Endothelial cell of umbilical vein (primary cell): ENCODE data around the gene ZBTB22. TPM values are rescaled to one million over a fixed set of nuclear protein-coding genes. Genes with fewer than 3 reads are reported as not detected.

Source experiments
- BruUV-seq: library from RNA; stranded (reverse); fragments of 400-500 nt; replicated peaks from 2 replicates; lab custom pipeline; 2021; lab: Mats Ljungman, UMichigan
- CTCF ChIA-PET: fragments of 300-600, 350-600 bp; sonication (Branson Sonifier 250); formaldehyde crosslinking; loops from one replicate; lab custom pipeline; 2021; ENCODE audit warnings: antibody characterized with exemption, inconsistent platforms; lab: Charles Lee
- POLR2A ChIA-PET: fragments of 300-600, 350-600 bp; sonication (Branson Sonifier 250); formaldehyde crosslinking; loops from one replicate; lab custom pipeline; 2021; ENCODE audit warnings: antibody characterized with exemption, inconsistent platforms; lab: Charles Lee
- DNase-seq: peaks from one replicate; pipeline ENCODE4 v3.0.0-alpha.2; 2011; ENCODE audit warnings: low read depth, low spot score
- FAIRE-seq: peaks from 2 replicates; lab custom pipeline; 2011; peaks lifted over from hg19 to GRCh38; lab: Jason Lieb, UNC
- H2AFZ ChIP-seq: 2 replicates; pipeline ENCODE4 v1.6.0; 2012; ENCODE audit warnings: low read depth, low read length, control low read depth, inconsistent platforms
- H3K27ac ChIP-seq: 2 replicates; pipeline ENCODE4 v1.5.1; 2011; ENCODE audit warnings: low read depth, mild to moderate bottlenecking, control low read depth, low read length, moderate library complexity; ENCODE audit not compliant: insufficient read depth
- H3K27me3 ChIP-seq, 2 experiments: 2 replicates each; pipeline versions ENCODE4 v1.6.0 to v1.6.1; 2011; ENCODE audit warnings: low read length in 2 of 2, mixed read lengths in 1 of 2; ENCODE audit not compliant: control insufficient read depth in 2 of 2, insufficient read depth in 2 of 2
- H3K36me3 ChIP-seq, 2 experiments: 2 replicates in 1 of 2; 3 replicates in 1 of 2; pipeline ENCODE4 v1.5.1; 2011; ENCODE audit warnings: low read length in 2 of 2, mild to moderate bottlenecking in 1 of 2, moderate library complexity in 1 of 2; ENCODE audit not compliant: control insufficient read depth in 2 of 2, insufficient read depth in 2 of 2; ENCODE audit errors: extremely low read depth in 1 of 2
- H3K4me1 ChIP-seq: 3 replicates; pipeline ENCODE4 v1.5.1; 2011; ENCODE audit warnings: mild to moderate bottlenecking, low read length; ENCODE audit not compliant: control insufficient read depth, insufficient read depth; ENCODE audit errors: extremely low read depth
- H3K4me2 ChIP-seq: 2 replicates; pipeline ENCODE4 v1.6.1; 2011; ENCODE audit warnings: low read length, control low read depth, mixed read lengths; ENCODE audit not compliant: insufficient read depth
- H3K4me3 ChIP-seq, 3 experiments: fragments of 200-600 bp in 1 of 3; sonication (generic), shearing (Covaris generic) in 1 of 3; replicated peaks in 1 of 3; 2 replicates each; pipeline ENCODE4 v1.5.1; 2011 to 2016; ENCODE audit warnings: control low read depth in 3 of 3, low read length in 3 of 3, mild to moderate bottlenecking in 2 of 3, inconsistent platforms in 1 of 3, low read depth in 1 of 3, moderate library complexity in 1 of 3; ENCODE audit not compliant: insufficient read depth in 1 of 3
- H3K79me2 ChIP-seq: 2 replicates; pipeline ENCODE4 v1.6.0; 2012; ENCODE audit warnings: low read length, inconsistent platforms; ENCODE audit not compliant: control insufficient read depth, insufficient read depth
- H3K9ac ChIP-seq: replicated peaks from 2 replicates; pipeline ENCODE3; 2011; ENCODE audit warnings: low read length, control low read depth; ENCODE audit not compliant: insufficient read depth; ENCODE audit errors: extremely low read depth
- H3K9me1 ChIP-seq: replicated peaks from 3 replicates; pipeline ENCODE4 v1.6.0; 2011; ENCODE audit warnings: mild to moderate bottlenecking, low read length; ENCODE audit not compliant: control insufficient read depth, insufficient read depth; ENCODE audit errors: extremely low read depth
- H3K9me3 ChIP-seq: replicated peaks from 2 replicates; pipeline ENCODE4 v1.5.1; 2012; ENCODE audit warnings: low read length, inconsistent platforms; ENCODE audit not compliant: control insufficient read depth, insufficient read depth
- H4K20me1 ChIP-seq: replicated peaks from 2 replicates; pipeline ENCODE3; 2011; ENCODE audit warnings: mild to moderate bottlenecking, low read length; ENCODE audit not compliant: control insufficient read depth, insufficient read depth; ENCODE audit errors: extremely low read depth
- CTCF ChIP-seq, 2 donors: IDR thresholded peaks; 1 replicate in 1 of 2; 2 replicates in 1 of 2; pipeline ENCODE4 v1.5.1; 2011; ENCODE audit warnings: low read length in 2 of 2, mild to moderate bottlenecking in 2 of 2, moderate library complexity in 2 of 2, control low read depth in 1 of 2, inconsistent platforms in 1 of 2, low read depth in 1 of 2; ENCODE audit not compliant: insufficient read depth in 1 of 2; ENCODE audit errors: extremely low read depth in 1 of 2
- EZH2 ChIP-seq: IDR thresholded peaks from 2 replicates; pipeline ENCODE4 v1.6.1; 2012; ENCODE audit warnings: borderline replicate concordance, low read depth, mild to moderate bottlenecking, moderate library complexity, low read length, inconsistent platforms; ENCODE audit not compliant: severe bottlenecking
- FOS ChIP-seq: IDR thresholded peaks from 2 replicates; pipeline ENCODE4 v1.6.1; 2011; ENCODE audit warnings: mild to moderate bottlenecking, low read length, moderate library complexity, borderline replicate concordance; ENCODE audit not compliant: insufficient read depth
- GATA2 ChIP-seq: IDR thresholded peaks from 2 replicates; pipeline ENCODE4 v1.7.0; 2011; ENCODE audit warnings: low read depth, mild to moderate bottlenecking, moderate library complexity, mixed read lengths, low read length; ENCODE audit not compliant: insufficient read length, insufficient read depth
- JUN ChIP-seq: IDR thresholded peaks from 2 replicates; pipeline ENCODE4 v1.6.1; 2011; ENCODE audit warnings: borderline replicate concordance, low read depth; ENCODE audit not compliant: insufficient read length, insufficient read depth
- MAX ChIP-seq: IDR thresholded peaks from 2 replicates; pipeline ENCODE4 v1.6.1; 2011; ENCODE audit not compliant: insufficient read depth, insufficient read length
- MYC ChIP-seq: IDR thresholded peaks from one replicate; pipeline ENCODE4 v1.6.1; 2011; ENCODE audit warnings: mild to moderate bottlenecking, low read depth, low read length
- POLR2A ChIP-seq: IDR thresholded peaks from 2 replicates; pipeline ENCODE4 v1.6.1; 2012; ENCODE audit warnings: low read depth, mild to moderate bottlenecking, control low read depth, low read length
- POLR2AphosphoS5 ChIP-seq: IDR thresholded peaks from 2 replicates; pipeline ENCODE4 v1.6.1; 2012; ENCODE audit warnings: low read depth, mild to moderate bottlenecking, control low read depth, low read length, moderate library complexity; ENCODE audit not compliant: insufficient read depth
- dilution Hi-C: fragments of 300-500 bp; cut with MboI; formaldehyde crosslinking; loops from one replicate; pipeline ENCODE4 v1.15.0; 2019; ENCODE audit warnings: low sequenced_read_pairs; ENCODE audit not compliant: extremely low pct_ligation_motif_present
- intact Hi-C: fragments of 100-400 bp; cut with micrococcal nuclease; formaldehyde crosslinking; loops from one replicate; pipeline ENCODE4 v1.10.0; 2022
- polyA plus RNA-seq, 4 experiments: library from polyadenylated mRNA; depleted of rRNA in 3 of 4; stranded (reverse) in 3 of 4; unstranded in 1 of 4; fragments of >200 nt; gene quantifications; 2 replicates each; pipeline versions ENCODE4 v1.2.1 to v1.2.3, GENCODE V29; 2011 to 2012; ENCODE audit warnings: missing spikeins in 1 of 4
- total RNA-seq: library from RNA; stranded (reverse); gene quantifications from 2 replicates; pipeline ENCODE4 v1.2.3, GENCODE V29; 2021

Gene ZBTB22
- total and polyA plus RNA-seq, 2 donors (not counting 3 experiments of a cell fraction or from before 2014, with no cell fraction given) = 12.6 to 15.4 TPM

- Histone ChIP-seq H3K36me3 (peaks cover 8 to 39% of the 10 kb centered on the region in 2 experiments), H3K4me3 (peak overlapping the region in 1 of 3 experiments; percentile 53), H3K4me1 (peaks cover 39% of the 10 kb centered on the region), H3K27ac (no peak overlapping the region), H3K79me2 (peaks cover 30% of the 10 kb centered on the region), H3K9ac (no peak overlapping the region), H2AFZ (no peak overlapping the region), H3K27me3 (no peaks in the 10 kb centered on the region), H4K20me1 (peaks cover 1% of the 10 kb centered on the region), H3K4me2 (peak overlapping the region; percentile 32), H3K9me3 (no peaks in the 10 kb centered on the region), H3K9me1 (no peaks in the 10 kb centered on the region)
- DNase-seq = no peak
- intact Hi-C loops (loop anchor here (2.0 kb wide), 1 partner anchor 35 kb away; no protein-coding TSS in a partner anchor), dilution Hi-C loops (no loop called here)
- ChIA-PET CTCF (interaction anchor here (0.5 to 4.0 kb wide), 18 partner anchors 10 to 148 kb away, joined by 3 to 39 read pairs (median 4); partner anchors contain the start of genes PFDN6, RGL2, TAPBP and WDR46), POLR2A (interaction anchor here (1.0 to 2.3 kb wide), 3 partner anchors 20 to 306 kb away, joined by 4 to 8 read pairs (median 5); no protein-coding TSS in a partner anchor)
- no TSS peak for BruUV-seq
- TF ChIP-seq POLR2A = no peak
- TF ChIP-seq EZH2 = no peak
- TF ChIP-seq GATA2 = no peak
- TF ChIP-seq JUN = no peak
- TF ChIP-seq FOS = no peak
- no peak for TF ChIP-seq MYC
- no peak for TF ChIP-seq CTCF (IDR thresholded peaks at IDR 0.05; ENCODE audit: extremely low read depth in 1 of 2, insufficient read depth in 1 of 2, low read depth in 1 of 2, low read length in 2 of 2)
- no peak for TF ChIP-seq MAX
- TF ChIP-seq POLR2AphosphoS5 = no peak
- peak; percentile 12 for FAIRE-seq
These were observed 39.7 kb downstream of the ZBTB22 start for GRCh38 chr6:33277663-33278391.
